Adrenal gland (tissue), 12 donors: Measurements from ENCODE around the gene ATRAID. TPM values are rescaled to one million over a fixed set of nuclear protein-coding genes. Genes with fewer than 3 reads are reported as not detected.
"Not testable (repeated sequence)": the region's sequence is repeated elsewhere in the genome, so short reads cannot be mapped to it uniquely, and the experiment has no call there.

Experiments used
- DNase-seq, 7 donors: peaks; one replicate each; pipeline ENCODE4 v3.0.0-alpha.2; 2019 to 2020
- H3K27ac ChIP-seq, 5 donors: fragments of 200-600 bp; sonication (generic) in 4 of 5; 1 replicate in 3 of 5; 2 replicates in 2 of 5; pipeline versions ENCODE4 v1.5.1 to v1.8.0; 2016 to 2020; ENCODE audit warnings: mild to moderate bottlenecking in 1 of 5
- H3K27me3 ChIP-seq: fragments of 200-600 bp; 2 replicates; pipeline ENCODE4 v1.8.0; 2021
- H3K36me3 ChIP-seq, 2 donors: fragments of 200-600 bp; replicated peaks in 1 of 2; 1 replicate in 1 of 2; 2 replicates in 1 of 2; pipeline versions ENCODE4 v1.5.1 to v1.8.0; 2018 to 2022
- H3K4me1 ChIP-seq, 2 donors: fragments of 200-600 bp; replicated peaks in 1 of 2; 1 replicate in 1 of 2; 2 replicates in 1 of 2; pipeline versions ENCODE4 v1.5.1 to v1.8.0; 2018 to 2021
- H3K4me3 ChIP-seq, 4 donors: fragments of 200-600 bp; sonication (generic) in 3 of 4; one replicate each; pipeline ENCODE4 v1.5.1; 2016 to 2018
- H3K9me3 ChIP-seq, 3 donors: fragments of 200-600 bp; sonication (generic) in 1 of 3; replicated peaks in 1 of 3; 1 replicate in 2 of 3; 2 replicates in 1 of 3; pipeline versions ENCODE4 v1.5.1 to v1.8.0; 2016 to 2021
- POLR2A ChIP-seq, 2 donors: fragments of 450-650 bp; IDR thresholded peaks; one replicate each; pipeline ENCODE4 v1.6.1; 2017; ENCODE audit warnings: antibody characterized with exemption in 2 of 2, mild to moderate bottlenecking in 2 of 2, moderate library complexity in 1 of 2
- WGBS, 4 donors: extraction: QIAGEN DNeasy Blood & Tissue Kit in 2 of 4; methylation state at CpG; one replicate each; pipeline versions ENCODE4 v1.1.5 to v1.1.7; 2013 to 2017; 5-methylcytosine and 5-hydroxymethylcytosine counted together
- intact Hi-C, 2 donors: fragments of 100-400 bp; cut with DNase I; formaldehyde crosslinking; loops; one replicate each; pipeline versions ENCODE4 v1.14.1 to v1.15.0; 2022 to 2023
- polyA plus RNA-seq, 3 donors: library from polyadenylated mRNA; stranded (reverse); fragments of 200-250 nt in 2 of 3; fragments of 350-450 nt in 1 of 3; fragmentation: Illumina TruSeq in 1 of 3; extraction: RNeasy Lipid Tissue Mini Kit (QIAGEN cat#74804) in 1 of 3; gene quantifications; one replicate each; pipeline ENCODE4 v1.2.3, GENCODE V29; 2013 to 2014
- total RNA-seq, 9 donors: library from RNA; depleted of rRNA in 4 of 9; stranded (reverse); fragments of >200 nt in 4 of 9; fragments of 120-200 nt in 1 of 9; fragmentation: NEBNext Ultra II Directional in 1 of 9; extraction: Animal tissue kit (Norgen Biotek cat#: 25700) in 1 of 9; gene quantifications; one replicate each; pipeline versions ENCODE4 v1.1.0 to v1.2.4, GENCODE V29; 2013 to 2023
- TF ChIP-seq, protein P1 (sequence below), 6 experiments: fragments of 450-650 bp in 4 of 6; fragments of 200-600 bp in 2 of 6; sonication (generic) in 1 of 6; IDR thresholded peaks; 1 replicate in 5 of 6; 2 replicates in 1 of 6; pipeline versions ENCODE4 v1.5.1 to v1.8.0; 2016 to 2021; ENCODE audit warnings: antibody characterized with exemption in 6 of 6, mild to moderate bottlenecking in 2 of 6, moderate library complexity in 1 of 6
- donor health status: healthy with polysubstance abuse.
- donor health status: Bipolar disorder and iron deficiency.
- donor health status: DM: yes; HTN: yes; CAD: no.
- donor health status: DM: no; HTN: no; CAD: no.
- donor health status: DM: no; HTN: no; CAD: no.
- donor health status: DM: yes; HTN: yes; CAD: no.

Gene ATRAID
- total and polyA plus RNA-seq, 12 donors: 124 to 292 (median 169) TPM

DNA sequence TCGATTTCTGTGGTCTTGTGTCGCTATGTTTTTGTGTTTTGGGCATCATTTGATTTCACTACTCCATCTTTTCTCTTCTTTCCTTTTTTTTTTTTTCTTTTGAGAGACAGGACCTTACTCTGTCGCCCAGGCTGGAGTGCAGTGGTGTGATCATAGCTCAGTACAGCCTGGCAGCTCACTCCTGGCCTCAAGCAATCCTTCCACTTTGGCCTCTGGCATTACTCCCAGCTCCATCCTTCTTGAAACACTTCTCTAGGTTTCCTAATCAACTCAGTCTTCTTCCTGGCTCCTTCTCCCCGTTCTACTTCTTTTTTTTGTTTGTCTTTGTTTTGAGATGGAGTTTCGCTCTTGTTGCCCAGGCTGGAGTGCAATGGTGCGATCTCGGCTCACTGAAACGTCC lies 36.5 kb upstream of the ATRAID start:
- H3K27me3 ChIP-seq: no peaks in the 10 kb centered on the region
- peak overlapping the region in 1 of 5 donors; percentile 22 for H3K27ac ChIP-seq
- H3K4me3 ChIP-seq: no peak overlapping the region
- TF ChIP-seq POLR2A (IDR thresholded peaks at IDR 0.05): no peak
- TF ChIP-seq, protein P1, sequence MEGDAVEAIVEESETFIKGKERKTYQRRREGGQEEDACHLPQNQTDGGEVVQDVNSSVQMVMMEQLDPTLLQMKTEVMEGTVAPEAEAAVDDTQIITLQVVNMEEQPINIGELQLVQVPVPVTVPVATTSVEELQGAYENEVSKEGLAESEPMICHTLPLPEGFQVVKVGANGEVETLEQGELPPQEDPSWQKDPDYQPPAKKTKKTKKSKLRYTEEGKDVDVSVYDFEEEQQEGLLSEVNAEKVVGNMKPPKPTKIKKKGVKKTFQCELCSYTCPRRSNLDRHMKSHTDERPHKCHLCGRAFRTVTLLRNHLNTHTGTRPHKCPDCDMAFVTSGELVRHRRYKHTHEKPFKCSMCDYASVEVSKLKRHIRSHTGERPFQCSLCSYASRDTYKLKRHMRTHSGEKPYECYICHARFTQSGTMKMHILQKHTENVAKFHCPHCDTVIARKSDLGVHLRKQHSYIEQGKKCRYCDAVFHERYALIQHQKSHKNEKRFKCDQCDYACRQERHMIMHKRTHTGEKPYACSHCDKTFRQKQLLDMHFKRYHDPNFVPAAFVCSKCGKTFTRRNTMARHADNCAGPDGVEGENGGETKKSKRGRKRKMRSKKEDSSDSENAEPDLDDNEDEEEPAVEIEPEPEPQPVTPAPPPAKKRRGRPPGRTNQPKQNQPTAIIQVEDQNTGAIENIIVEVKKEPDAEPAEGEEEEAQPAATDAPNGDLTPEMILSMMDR (IDR thresholded peaks at IDR 0.05): no peak
- WGBS, 4 donors: 68 to 72% (median 70%) methylated on average over 8 of the region's 8 CpGs
- no peaks in the 10 kb centered on the region for H3K36me3 ChIP-seq
- H3K9me3 ChIP-seq: no peaks in the 10 kb centered on the region
- intact Hi-C loops: no loop called here
- peak in 4 of 7 donors; percentile 39 to 61 (median 48) for DNase-seq
- H3K4me1 ChIP-seq: peaks cover 0 to 13% of the 10 kb centered on the region in 2 donors

DNA sequence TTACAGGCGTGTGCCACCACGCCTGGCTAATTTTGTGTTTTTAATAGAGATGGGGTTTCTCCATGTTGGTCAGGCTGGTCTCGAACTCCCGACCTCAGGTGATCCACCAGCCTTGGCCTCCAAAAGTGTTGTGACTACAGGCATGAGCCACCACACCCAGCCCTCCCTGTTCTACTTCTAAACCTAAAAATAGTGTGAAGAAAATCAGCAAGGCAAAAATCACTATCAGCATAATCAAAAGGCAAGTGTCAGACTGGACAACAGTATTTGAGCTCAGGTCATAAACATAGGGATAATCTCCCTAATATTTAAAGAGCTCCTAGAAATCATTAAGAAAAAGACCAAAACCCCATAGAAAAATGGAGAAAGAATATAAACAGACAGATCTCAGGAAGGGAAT lies 36.1 kb upstream of the ATRAID start:
- H3K27me3 ChIP-seq, H3K36me3 ChIP-seq, H3K9me3 ChIP-seq, DNase-seq, intact Hi-C loops, H3K4me3 ChIP-seq, H3K4me1 ChIP-seq: not testable (repeated sequence)
- peak overlapping the region in 1 of 5 donors; percentile 22 for H3K27ac ChIP-seq
- 78 to 85% (median 83%) methylated on average over 4 of the region's 4 CpGs for WGBS, 4 donors

DNA sequence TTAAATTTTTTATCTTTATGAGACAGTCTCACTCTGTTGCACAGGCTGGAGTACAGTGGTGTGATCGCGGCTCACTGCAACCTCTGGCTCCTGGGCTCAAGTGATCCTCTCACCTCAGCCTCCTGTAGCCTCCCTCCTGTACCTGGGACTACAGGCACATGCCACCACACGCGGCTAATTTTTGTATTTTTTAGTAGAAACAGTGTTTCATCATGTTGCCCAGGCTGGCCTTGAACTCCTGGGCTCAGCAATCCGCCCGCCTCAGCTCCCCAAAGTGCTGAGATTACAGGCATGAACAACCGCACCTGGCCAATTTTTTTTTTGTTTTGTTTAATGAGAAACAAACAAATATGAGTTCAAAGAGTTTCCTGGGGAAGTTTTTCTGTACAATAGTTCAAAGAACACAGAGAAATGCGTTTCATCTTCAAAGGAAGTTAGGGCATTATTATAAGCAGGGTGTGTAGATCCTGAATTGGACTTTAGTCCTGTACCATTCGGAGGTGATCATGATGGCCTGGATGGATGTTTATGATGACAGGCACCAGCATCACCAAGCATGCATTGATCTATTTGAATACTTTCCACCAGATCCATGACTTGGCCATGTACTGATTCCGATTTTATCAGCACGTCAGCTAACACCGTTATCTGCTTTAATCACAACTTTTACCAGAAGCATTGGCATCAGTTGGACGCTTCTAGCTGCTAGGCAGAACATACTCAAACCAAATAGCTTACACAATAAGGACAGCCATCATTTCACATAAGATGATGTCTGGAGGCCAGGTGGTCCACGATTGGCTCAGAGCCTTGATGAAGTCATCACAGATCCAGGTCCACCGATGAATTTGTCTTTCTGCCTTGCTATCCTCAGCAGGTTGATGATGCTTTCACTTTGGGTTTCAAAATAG lies 34.1 kb upstream of the ATRAID start:
- no peak for DNase-seq
- no peaks in the 10 kb centered on the region for H3K27me3 ChIP-seq
- TF ChIP-seq, protein P1 (IDR thresholded peaks at IDR 0.05): no peak
- TF ChIP-seq POLR2A (IDR thresholded peaks at IDR 0.05): no peak
- no peaks in the 10 kb centered on the region for H3K36me3 ChIP-seq
- H3K27ac ChIP-seq: no peak overlapping the region
- peaks cover 0 to 8% of the 10 kb centered on the region in 2 donors for H3K4me1 ChIP-seq
- WGBS, 4 donors: 60 to 75% (median 72%) methylated on average over 15 of the region's 15 CpGs
- intact Hi-C loops: no loop called here
- H3K4me3 ChIP-seq: no peak overlapping the region
- no peaks in the 10 kb centered on the region for H3K9me3 ChIP-seq

DNA sequence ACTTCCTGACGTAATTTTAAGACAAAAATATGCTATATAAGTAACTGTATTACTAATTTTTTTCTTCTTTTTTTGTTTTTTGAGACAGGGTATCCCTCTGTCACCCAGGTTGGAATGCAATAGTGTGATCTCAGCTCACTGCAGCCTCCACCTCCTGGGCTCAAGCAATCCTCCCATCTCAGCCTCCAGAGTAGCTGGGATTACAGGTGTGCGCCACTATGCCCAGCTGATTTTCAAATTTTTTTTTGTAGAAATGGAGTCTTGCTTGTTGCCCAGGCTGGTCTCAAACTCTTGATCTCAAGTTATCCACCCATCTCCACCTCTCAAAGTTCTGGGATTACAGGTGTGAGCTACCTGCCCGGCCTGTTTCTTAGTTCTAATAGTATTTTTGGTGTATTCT lies 33.4 kb upstream of the ATRAID start:
- DNase-seq: no peak
- Histone ChIP-seq H3K9me3 (no peaks in the 10 kb centered on the region), H3K4me3 (no peak overlapping the region), H3K36me3 (no peaks in the 10 kb centered on the region), H3K27ac (no peak overlapping the region), H3K27me3 (no peaks in the 10 kb centered on the region), H3K4me1 (peaks cover 0 to 8% of the 10 kb centered on the region in 2 donors)
- 83 to 90% (median 89%) methylated on average over 3 of the region's 3 CpGs for WGBS, 4 donors
- TF ChIP-seq POLR2A (IDR thresholded peaks at IDR 0.05): no peak
- intact Hi-C loops: no loop called here

DNA sequence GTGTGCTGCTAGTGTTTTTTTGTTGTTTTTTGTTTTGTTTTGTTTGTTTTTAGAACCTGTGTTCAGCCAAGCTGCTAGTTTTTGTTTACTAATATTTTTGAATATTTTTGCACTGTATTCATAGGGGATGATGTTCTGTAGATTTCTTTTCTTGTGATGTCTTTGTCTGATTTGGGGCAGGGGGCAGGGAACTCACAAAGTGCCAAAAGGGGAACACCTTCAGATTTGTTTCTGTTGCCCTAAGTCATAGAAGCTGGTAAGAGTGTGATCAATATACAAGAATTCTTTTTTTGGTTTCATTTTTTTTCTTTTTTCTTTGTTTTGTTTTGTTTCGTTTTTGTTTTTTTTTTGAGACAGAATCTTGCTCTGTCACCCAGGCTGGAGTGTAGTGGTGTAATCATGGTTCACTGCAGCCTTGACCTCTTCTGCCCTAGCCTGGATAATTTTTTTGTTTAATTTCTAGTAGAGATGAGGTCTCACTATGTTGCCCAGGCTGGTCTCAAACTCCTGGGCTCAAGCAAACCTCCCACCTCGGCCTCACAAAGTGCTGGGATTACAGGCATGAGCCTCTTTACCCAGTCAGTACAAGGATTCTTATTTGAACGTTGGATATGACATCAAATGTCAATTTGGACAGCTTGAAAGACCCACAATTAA lies 32.4 kb upstream of the ATRAID start:
- Histone ChIP-seq H3K4me3 (no peak overlapping the region), H3K4me1 (peaks cover 0 to 8% of the 10 kb centered on the region in 2 donors)

More for the DNA sequence above, 32.4 kb upstream of the ATRAID start:
- Histone ChIP-seq H3K9me3 (no peaks in the 10 kb centered on the region), H3K27ac (peak overlapping the region in 2 of 5 donors; percentile 62 to 72), H3K27me3 (no peaks in the 10 kb centered on the region), H3K36me3 (no peaks in the 10 kb centered on the region)
- WGBS, 4 donors: 50 to 57% (median 53%) methylated on average over 3 of the region's 3 CpGs
- peak in 1 of 7 donors; percentile 33 for DNase-seq
- no peak for TF ChIP-seq POLR2A (IDR thresholded peaks at IDR 0.05)
- intact Hi-C loops: no loop called here
